GM04504 (cell line): ENCODE data around the gene ZDHHC14.
"Not testable (repeated sequence)": the region's sequence is repeated elsewhere in the genome, so short reads cannot be mapped to it uniquely, and the experiment has no call there.

ENCODE experiments used
- DNase-seq: peaks from one replicate; pipeline ENCODE4 v3.0.0-alpha.2; 2012; ENCODE audit warnings: low read depth

ZDHHC14 gene

DNA sequence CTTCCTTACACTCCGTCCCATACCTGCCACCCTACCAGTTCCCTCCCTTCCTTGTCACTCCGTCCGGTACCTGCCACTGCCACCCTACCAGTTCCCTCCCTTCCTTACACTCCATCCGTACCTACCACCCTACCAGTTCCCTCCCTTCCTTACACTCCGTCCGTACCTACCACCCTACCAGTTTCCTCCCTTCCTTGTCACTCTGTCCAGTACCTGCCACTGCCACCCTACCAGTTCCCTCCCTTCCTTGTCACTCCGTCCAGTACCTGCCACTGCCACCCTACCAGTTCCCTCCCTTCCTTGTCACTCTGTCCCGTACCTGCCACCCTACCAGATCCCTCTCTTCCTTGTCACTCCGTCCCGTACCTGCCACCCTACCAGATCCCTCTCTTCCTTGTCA is 310.6 kb downstream of the ZDHHC14 start:
- DNase-seq: not testable (repeated sequence)

GRCh38 chr6:157693867-157694266 is 312.9 kb downstream of the ZDHHC14 start:
- no peak for DNase-seq

GRCh38 chr6:157695301-157696040 is 314.5 kb downstream of the ZDHHC14 start:
- no peak for DNase-seq

GRCh38 chr6:157699777-157700636 is 319.0 kb downstream of the ZDHHC14 start:
- no peak for DNase-seq

- DNase-seq: not testable (repeated sequence)
Measured at GRCh38 chr6:157706351-157706750, 325.4 kb downstream of the ZDHHC14 start.

GRCh38 chr6:157706883-157707282 is 325.9 kb downstream of the ZDHHC14 start:
- DNase-seq: no peak

- DNase-seq: no peak
Measured at GRCh38 chr6:157707576-157707975, 326.6 kb downstream of the ZDHHC14 start.

GRCh38 chr6:157708239-157708638 is 327.2 kb downstream of the ZDHHC14 start:
- DNase-seq: no peak

- DNase-seq: no peak
Measured at GRCh38 chr6:157708933-157709332, 327.9 kb downstream of the ZDHHC14 start.

GRCh38 chr6:157709555-157709954 is 328.6 kb downstream of the ZDHHC14 start:
- DNase-seq: no peak

DNA sequence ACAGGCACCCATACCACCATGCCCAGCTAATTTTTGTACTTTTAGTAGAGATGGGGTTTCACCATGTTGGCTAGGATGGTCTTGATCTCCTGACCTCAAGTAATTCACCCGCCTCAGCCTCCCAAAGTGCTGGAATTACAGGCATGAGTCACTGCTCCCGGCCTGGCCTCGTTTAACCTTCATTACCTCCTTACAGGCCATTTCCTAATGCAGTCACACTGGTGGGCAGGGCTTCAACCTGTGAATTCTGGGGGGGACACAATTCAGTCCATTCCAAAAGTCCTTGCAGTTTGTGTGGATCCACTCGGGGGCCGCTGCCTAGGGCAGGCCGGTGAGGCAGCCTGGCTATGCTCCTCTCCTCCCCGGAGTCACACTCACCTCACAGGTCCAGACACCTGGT is 329.6 kb downstream of the ZDHHC14 start:
- DNase-seq: no peak

DNA sequence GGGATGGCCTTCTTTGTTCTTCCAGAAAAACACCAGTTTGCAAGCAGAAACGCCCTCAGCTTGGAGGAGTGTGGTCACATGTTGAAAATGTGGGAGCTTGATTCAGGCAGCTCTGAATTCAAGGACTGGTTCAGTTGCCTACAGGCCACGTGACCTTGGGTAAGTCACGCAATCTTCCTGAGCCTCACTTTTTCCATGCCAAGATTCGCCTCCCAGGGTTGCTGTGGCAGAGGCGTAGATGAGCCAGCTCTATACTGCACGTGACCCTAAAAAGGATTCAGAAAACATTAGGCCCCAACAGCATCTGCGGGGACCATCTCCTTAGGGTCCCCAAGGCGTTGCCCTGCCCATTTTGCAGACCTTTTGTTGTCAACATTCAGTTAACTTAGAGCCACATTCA is 330.1 kb downstream of the ZDHHC14 start:
- no peak for DNase-seq

- DNase-seq: no peak
Measured at GRCh38 chr6:157712585-157713295, 331.8 kb downstream of the ZDHHC14 start.

DNA sequence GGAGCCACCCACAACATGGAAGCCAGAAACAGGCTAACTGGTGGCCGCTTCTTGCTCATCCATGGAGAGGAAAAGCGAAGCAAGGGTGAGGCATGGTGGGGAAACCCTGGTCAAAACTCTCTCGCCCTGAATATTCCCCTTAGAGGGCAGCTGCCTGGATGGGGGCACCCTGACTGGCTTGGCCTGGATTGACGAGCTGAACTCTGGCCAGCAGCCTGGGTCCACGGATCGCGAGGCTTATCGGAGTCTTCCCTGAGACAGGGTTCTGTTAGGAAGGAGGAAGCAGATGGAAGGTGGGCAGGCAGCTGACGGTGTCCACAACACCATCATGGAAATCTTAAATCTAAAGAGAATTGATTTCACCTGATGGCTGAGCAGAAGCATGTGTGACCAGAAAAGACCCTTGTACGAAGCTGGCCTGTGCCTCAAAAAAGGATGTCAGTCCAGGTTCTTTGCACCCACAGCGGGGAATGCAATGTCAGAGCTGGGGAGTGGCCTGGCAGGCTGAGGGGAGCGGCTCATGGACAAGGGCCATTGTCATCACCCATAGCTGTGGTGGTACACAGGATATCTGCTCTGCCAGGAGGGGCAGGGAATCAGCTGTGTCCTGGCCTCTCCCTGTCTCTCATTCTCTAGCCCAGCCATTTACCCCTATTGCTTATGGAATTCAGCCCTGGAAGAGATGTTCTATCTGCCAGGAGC is 332.6 kb downstream of the ZDHHC14 start:
- no peak for DNase-seq

DNA sequence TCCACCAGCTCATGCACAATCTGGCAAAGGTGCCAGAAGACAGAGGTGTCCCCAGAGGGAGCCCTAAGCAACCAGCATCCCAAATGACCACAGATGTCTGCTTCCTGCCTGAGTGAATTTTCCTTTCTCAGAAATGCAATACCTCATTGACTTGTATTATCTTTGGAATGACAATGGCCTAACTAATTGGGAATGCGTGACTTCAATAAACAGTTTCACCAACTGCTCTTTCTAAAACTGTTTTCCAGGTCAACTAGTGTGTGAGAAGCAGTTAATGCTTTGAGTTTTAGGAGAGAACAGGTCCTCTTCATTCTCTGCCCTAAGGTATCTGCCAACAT is 333.1 kb downstream of the ZDHHC14 start:
- DNase-seq: peak; percentile 91

- peak; percentile 98 for DNase-seq
Measured at GRCh38 chr6:157715728-157716164, 334.8 kb downstream of the ZDHHC14 start.

DNA sequence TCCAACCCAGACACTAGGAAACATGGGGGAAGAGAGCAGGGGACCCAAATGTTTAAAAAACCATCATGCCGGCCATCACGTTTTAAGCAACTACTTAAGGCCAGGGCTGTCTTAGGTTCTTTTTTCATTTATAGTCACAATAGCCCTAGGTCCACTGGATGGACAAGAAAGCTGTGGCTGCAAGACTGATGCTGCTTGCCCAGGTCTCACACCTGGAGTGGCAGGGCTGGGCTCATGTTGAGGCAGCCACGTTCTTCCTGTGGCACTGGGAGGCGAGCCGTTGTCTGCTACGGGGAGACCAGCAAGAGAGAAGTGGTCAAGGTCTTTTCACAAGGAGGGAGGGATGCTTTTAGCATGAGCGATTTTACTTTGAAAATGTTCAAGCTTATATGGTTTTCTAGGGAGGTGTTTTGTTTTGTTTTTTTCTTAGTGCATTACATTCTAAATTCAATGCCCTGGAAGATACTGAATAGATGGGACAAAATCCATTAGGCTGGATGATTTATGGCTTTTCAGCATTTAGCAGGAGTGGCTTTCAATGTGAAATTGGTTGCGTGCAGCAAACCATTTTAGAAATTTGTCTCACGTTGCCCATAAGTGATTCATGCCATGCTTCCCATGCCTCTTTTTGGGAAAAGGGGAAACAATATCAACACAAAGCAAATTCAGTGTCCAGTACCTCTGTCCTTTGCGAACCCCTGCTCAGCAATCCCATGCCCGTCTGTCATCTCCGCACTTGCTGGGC is 335.4 kb downstream of the ZDHHC14 start:
- no peak for DNase-seq

DNA sequence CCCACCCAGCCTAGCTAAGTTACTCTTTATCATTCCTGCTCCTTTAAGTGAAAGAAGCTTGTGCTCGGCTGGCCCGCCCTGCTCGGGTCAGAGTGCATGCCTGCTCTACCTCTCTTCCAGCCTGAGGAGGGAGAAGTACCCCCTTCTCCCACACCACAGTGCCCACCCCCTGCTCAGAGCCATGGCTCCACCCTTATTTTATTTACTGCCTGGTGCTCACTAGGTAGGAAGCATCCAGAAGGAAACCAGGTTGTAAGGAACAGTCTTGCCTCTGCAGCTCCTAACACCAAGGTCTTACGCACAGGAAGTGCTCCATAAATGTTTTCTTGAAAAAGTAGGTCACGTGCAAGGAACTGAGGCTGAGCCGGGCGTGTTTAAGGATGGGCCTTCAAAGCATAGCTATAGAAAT is 336.4 kb downstream of the ZDHHC14 start:
- DNase-seq: no peak

GRCh38 chr6:157718503-157719187 is 337.7 kb downstream of the ZDHHC14 start:
- DNase-seq: no peak

- DNase-seq: not testable (repeated sequence)
Measured at GRCh38 chr6:157720964-157721363, 340.0 kb downstream of the ZDHHC14 start.

- no peak for DNase-seq
Measured at GRCh38 chr6:157721426-157721825, 340.4 kb downstream of the ZDHHC14 start.
